GM12878 (cell line): ENCODE data around the gene LCOR. TPM values are rescaled to one million over a fixed set of nuclear protein-coding genes. Genes with fewer than 3 reads are reported as not detected.

Experiments
- ATF2 ChIP-seq: IDR thresholded peaks from 2 replicates; pipeline ENCODE4 v1.6.1; 2012; ENCODE audit warnings: low read length, inconsistent platforms
- BRCA1 ChIP-seq: IDR thresholded peaks from 2 replicates; pipeline ENCODE4 v1.6.1; 2011; ENCODE audit warnings: low read depth, low read length, improper control_type of control experiment
- DPF2 ChIP-seq: fragments of 450-650 bp; IDR thresholded peaks from 2 replicates; pipeline ENCODE4 v1.6.1; 2017; ENCODE audit warnings: mild to moderate bottlenecking
- GATAD2B ChIP-seq: fragments of 450-650 bp; conservative IDR thresholded peaks from 2 replicates; pipeline ENCODE4 v1.6.1; 2017; ENCODE audit warnings: low read depth, mild to moderate bottlenecking, moderate library complexity
- MEF2A ChIP-seq: IDR thresholded peaks from 2 replicates; pipeline ENCODE4 v1.6.1; 2011; ENCODE audit warnings: low read depth, mild to moderate bottlenecking, low read length, moderate library complexity; ENCODE audit not compliant: insufficient read depth
- MLLT1 ChIP-seq: fragments of 450-650 bp; IDR thresholded peaks from 2 replicates; pipeline ENCODE4 v1.6.1; 2016; ENCODE audit warnings: mild to moderate bottlenecking
- MYB ChIP-seq: fragments of 150-350 bp; IDR thresholded peaks from 2 replicates; pipeline ENCODE4 v1.6.1; 2014; ENCODE audit warnings: mild to moderate bottlenecking, low read depth, low read length, borderline replicate concordance
- NR2F1 ChIP-seq: fragments of 450-650 bp; conservative IDR thresholded peaks from 2 replicates; pipeline ENCODE4 v1.6.1; 2017; ENCODE audit warnings: mild to moderate bottlenecking
- PAX5 ChIP-seq: IDR thresholded peaks from 2 replicates; pipeline ENCODE4 v1.6.1; 2011; ENCODE audit warnings: low read depth, low read length, borderline replicate concordance
- PAX8 ChIP-seq: fragments of 450-650 bp; IDR thresholded peaks from 2 replicates; pipeline ENCODE4 v1.6.1; 2017; ENCODE audit warnings: mild to moderate bottlenecking, moderate library complexity
- PKNOX1 ChIP-seq: fragments of 450-650 bp; IDR thresholded peaks from 2 replicates; pipeline ENCODE4 v1.6.1; 2016; ENCODE audit warnings: mild to moderate bottlenecking
- SKIL ChIP-seq: fragments of 450-650 bp; IDR thresholded peaks from 2 replicates; pipeline ENCODE4 v1.6.1; 2017; ENCODE audit warnings: mild to moderate bottlenecking, low read depth, inconsistent platforms; ENCODE audit not compliant: poor library complexity, severe bottlenecking
- SMARCA5 ChIP-seq: fragments of 450-650 bp; IDR thresholded peaks from 2 replicates; pipeline ENCODE4 v1.6.1; 2017; ENCODE audit warnings: mild to moderate bottlenecking
- ZBTB4 ChIP-seq: fragments of 450-650 bp; formaldehyde crosslinking; IDR thresholded peaks from 2 replicates; pipeline ENCODE4 v1.4.0; 2022; ENCODE audit warnings: mild to moderate bottlenecking, moderate library complexity
- ZNF384 ChIP-seq: IDR thresholded peaks from 2 replicates; pipeline ENCODE4 v1.6.1; 2012; ENCODE audit warnings: low read depth, mild to moderate bottlenecking, low read length, improper control_type of control experiment, borderline replicate concordance
- polyA plus RNA-seq, 11 experiments: library from polyadenylated mRNA; depleted of rRNA in 4 of 11; unstranded in 6 of 11; stranded (reverse) in 5 of 11; fragments of >200 nt; fragmentation: Nextera tagmentation in 4 of 11; fragmentation: Illumina TruSeq in 1 of 11; extraction: Ambion mirVana in 4 of 11; extraction: Trizol in 1 of 11; gene quantifications; 1 replicate in 1 of 11; 2 replicates in 10 of 11; pipeline versions ENCODE4 v1.2.1 to v1.2.3, GENCODE V29; 2011 to 2016; ENCODE audit warnings: inconsistent platforms in 2 of 11, missing spikeins in 2 of 11, low read depth in 1 of 11
- total RNA-seq, 4 experiments: library from RNA; depleted of rRNA in 3 of 4; stranded (reverse); fragments of >200 nt in 3 of 4; fragmentation: Illumina TruSeq in 1 of 4; extraction: Trizol in 1 of 4; gene quantifications; 2 replicates each; pipeline versions ENCODE4 v1.2.1 to v1.2.3, GENCODE V29; 2013 to 2021
- TF ChIP-seq, protein P1 (sequence below): fragments of 450-650 bp; conservative IDR thresholded peaks from 2 replicates; pipeline ENCODE4 v1.6.1; 2017; ENCODE audit warnings: mild to moderate bottlenecking, moderate library complexity

LCOR gene
- total and polyA plus RNA-seq, 10 of the 15 experiments (the other 5 are each of a cell fraction or from before 2014, with no cell fraction given), result 1.6 to 22.0 (median 13.2) TPM

GRCh38 chr10:96860631-96861277 is 28.7 kb downstream of the LCOR start (continued):
- peak; percentile 38 for TF ChIP-seq SKIL
- no peak for TF ChIP-seq SMARCA5
- TF ChIP-seq DPF2, result 0 out of 2 replicates have a peak, but pooled peaks have one; percentile 21
- no peak for TF ChIP-seq BRCA1
- TF ChIP-seq, protein P1, sequence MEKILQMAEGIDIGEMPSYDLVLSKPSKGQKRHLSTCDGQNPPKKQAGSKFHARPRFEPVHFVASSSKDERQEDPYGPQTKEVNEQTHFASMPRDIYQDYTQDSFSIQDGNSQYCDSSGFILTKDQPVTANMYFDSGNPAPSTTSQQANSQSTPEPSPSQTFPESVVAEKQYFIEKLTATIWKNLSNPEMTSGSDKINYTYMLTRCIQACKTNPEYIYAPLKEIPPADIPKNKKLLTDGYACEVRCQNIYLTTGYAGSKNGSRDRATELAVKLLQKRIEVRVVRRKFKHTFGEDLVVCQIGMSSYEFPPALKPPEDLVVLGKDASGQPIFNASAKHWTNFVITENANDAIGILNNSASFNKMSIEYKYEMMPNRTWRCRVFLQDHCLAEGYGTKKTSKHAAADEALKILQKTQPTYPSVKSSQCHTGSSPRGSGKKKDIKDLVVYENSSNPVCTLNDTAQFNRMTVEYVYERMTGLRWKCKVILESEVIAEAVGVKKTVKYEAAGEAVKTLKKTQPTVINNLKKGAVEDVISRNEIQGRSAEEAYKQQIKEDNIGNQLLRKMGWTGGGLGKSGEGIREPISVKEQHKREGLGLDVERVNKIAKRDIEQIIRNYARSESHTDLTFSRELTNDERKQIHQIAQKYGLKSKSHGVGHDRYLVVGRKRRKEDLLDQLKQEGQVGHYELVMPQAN, result no peak
- peak; percentile 64 for TF ChIP-seq MLLT1
- TF ChIP-seq GATAD2B, result no peak
- no peak for TF ChIP-seq MEF2A
- peak; percentile 90 for TF ChIP-seq PKNOX1
- TF ChIP-seq ATF2, result no peak
- TF ChIP-seq NR2F1, result 0 out of 2 replicates have a peak, but pooled peaks have one; percentile 37
- TF ChIP-seq PAX5, result peak; percentile 69; the same call in 1 of the 2 replicates
- TF ChIP-seq MYB, result no peak
- TF ChIP-seq PAX8, result 0 out of 2 replicates have a peak, but pooled peaks have one; percentile 28
- peak; percentile 90 for TF ChIP-seq ZNF384
- TF ChIP-seq ZBTB4 (CRISPR knock-in tag), result no peak
